C4-2B (cell line): ENCODE data around the gene RNPS1.

Source experiments
- H3K27ac ChIP-seq: fragments of 450-650 bp; 2 replicates; pipeline ENCODE4 v1.5.1; 2017
- ZFX ChIP-seq: fragments of 450-650 bp; IDR thresholded peaks from 2 replicates; pipeline ENCODE4 v1.6.1; 2017
- TF ChIP-seq, protein P1 (sequence below): fragments of 450-650 bp; conservative IDR thresholded peaks from 2 replicates; pipeline ENCODE4 v1.5.1; 2017; ENCODE audit warnings: mild to moderate bottlenecking

RNPS1 gene

DNA sequence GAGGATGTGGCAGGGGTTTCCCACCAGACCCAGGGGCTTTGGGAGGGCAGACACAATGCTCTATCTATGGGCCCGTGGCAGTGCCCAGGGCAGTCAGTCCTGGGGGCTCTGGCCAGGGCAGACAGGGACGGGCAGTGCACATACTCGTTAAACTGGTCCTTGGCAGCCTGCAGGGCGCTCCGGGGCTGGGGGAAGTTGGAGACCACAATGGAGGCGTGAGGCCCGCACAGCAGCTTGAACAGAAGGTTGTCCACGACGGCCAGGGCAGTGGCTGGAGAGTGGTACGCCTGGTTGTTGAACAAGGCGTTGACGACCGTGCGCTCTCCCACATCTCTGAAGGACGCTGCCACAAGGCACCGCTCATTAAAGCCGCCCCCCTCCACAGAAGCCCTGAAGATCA, 18.6 kb upstream of the RNPS1 start:
- H3K27ac ChIP-seq = no peak overlapping the region
- TF ChIP-seq, protein P1, sequence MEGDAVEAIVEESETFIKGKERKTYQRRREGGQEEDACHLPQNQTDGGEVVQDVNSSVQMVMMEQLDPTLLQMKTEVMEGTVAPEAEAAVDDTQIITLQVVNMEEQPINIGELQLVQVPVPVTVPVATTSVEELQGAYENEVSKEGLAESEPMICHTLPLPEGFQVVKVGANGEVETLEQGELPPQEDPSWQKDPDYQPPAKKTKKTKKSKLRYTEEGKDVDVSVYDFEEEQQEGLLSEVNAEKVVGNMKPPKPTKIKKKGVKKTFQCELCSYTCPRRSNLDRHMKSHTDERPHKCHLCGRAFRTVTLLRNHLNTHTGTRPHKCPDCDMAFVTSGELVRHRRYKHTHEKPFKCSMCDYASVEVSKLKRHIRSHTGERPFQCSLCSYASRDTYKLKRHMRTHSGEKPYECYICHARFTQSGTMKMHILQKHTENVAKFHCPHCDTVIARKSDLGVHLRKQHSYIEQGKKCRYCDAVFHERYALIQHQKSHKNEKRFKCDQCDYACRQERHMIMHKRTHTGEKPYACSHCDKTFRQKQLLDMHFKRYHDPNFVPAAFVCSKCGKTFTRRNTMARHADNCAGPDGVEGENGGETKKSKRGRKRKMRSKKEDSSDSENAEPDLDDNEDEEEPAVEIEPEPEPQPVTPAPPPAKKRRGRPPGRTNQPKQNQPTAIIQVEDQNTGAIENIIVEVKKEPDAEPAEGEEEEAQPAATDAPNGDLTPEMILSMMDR = no peak
- TF ChIP-seq ZFX = no peak

DNA sequence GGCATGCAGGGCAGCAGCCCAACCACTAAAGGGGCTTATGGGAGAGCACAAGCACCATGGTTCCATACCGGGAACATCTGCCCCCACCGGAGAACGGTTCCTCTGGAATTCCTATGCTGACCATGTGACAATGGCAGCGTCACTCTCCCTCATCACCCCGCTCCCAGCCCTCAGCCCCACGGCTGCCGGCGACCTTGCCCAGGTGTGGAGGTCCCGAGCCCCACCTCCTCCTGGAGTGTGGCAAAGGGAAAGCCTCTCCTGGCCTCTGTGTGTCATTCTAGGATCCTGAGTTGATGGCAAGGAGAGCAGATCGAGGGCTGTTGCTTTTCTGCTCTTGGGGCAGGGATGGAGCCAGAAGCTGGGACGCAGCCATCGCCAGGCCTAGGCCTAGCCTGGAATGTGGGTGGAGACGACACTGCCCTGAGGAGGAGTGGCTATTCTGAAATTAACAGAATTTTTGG, 17.8 kb upstream of the RNPS1 start:
- no peak overlapping the region for H3K27ac ChIP-seq
- TF ChIP-seq, protein P1 = no peak
- TF ChIP-seq ZFX = no peak

DNA sequence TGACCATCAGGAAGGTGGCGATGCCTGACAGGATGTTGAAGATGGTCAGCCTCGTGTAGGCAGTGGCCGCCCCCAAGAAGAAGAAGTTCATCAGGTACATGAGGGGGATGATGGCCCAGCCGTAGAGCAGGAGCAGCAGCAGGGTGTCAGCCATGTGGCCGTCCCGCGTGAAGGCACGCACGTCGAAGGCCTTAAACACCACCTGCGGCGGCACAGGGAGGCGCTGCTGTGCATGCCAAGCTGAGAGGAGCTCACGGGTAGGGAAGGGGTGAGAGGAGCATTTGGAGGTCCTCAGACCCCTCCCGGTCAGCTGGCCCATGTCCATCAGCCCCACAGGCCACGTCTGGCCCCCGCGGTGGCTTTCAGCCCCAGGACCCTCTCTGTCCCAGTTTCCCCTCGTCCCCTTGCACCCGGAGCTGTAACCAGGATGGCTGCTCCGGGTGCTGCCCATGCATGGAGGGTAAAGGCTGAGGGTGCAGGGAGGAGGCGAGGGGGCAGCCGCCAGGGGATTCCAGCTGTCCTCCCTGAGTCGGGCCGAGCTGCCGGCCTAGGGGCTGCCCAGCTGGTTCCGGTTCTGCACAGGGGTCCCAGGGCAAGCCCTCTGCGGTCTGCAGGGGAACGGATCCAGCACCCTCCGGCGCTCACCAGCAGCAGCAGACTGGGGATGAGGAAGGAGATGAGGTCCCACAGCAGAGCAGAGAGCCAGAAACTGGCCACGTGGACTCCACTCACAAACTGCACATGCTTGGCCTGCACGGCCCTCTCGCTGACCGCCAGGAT, 17.1 kb upstream of the RNPS1 start:
- TF ChIP-seq, protein P1 = no peak
- H3K27ac ChIP-seq = no peak overlapping the region

DNA sequence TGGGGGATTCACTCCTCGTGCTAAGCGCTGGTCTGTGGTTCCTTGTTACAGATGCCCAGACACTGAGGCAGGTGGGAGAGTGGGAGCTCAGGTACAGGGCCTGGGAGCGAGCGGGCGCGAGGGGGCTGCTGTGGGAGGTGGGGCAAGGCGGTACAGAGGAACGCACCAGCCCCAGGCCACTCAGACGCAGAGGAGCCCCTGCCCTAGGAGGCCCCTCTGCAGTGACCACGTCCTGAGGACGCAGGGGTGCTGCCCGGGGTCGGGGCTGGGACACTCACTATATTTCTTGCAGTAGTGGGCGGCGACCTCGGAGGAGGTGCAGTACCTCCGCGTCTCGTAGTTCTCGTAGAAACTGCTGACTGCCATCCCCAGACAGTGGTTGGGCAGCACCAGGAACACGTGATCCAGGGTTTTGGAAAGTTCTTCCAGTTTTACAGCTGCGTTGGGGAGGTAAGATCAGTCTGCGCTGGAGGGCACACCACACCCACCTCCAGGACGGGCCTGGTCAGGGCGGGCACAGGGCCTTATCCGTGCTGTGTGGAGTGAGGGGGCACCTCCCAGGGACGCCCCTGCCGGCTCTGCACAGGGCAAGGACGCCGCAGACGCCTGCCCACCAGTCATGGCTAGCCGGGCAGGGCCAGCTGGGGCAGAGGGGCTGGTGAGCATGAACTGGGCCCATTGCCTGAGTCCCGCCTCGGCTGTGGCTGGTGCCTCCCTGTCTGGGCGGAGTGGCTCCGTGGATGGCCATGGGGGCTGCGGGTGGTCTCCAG, 16.3 kb upstream of the RNPS1 start:
- TF ChIP-seq, protein P1 = no peak
- TF ChIP-seq ZFX = no peak
- no peak overlapping the region for H3K27ac ChIP-seq

DNA sequence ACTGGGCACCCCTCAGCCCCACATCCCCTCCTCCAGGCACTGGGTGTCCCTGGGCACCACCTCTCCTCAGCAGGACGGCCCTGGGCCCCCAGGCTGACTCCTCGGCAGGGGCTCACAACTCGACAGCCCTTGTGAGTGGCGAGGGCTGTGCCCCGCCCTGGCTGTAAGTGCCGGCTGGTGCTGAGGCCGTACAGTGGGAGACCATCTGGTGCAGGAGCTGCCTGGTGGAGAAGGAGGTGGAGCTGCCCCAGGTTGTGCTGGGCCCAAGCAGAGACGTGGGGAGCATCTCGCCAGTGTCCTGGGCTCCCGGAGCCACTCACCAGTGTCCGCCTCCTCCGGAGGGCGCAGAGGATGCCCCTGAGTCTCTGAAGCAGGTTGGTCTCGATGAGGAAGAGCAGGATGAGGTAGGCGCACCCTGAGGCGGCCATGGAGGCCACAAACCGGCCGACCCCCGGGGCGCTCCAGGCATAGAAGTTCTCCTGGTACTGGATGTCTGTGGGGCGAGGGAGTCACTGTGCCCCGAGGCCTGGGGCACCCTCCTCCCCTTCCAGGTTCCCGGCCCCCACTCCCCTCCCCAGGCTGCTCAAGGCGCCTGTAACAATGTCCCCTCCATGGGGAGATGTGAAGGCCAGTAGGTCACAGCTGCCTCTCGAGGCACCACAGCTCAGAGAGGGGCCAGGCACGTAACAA, 15.1 kb upstream of the RNPS1 start:
- TF ChIP-seq, protein P1 = no peak
- TF ChIP-seq ZFX = no peak
- no peak overlapping the region for H3K27ac ChIP-seq

DNA sequence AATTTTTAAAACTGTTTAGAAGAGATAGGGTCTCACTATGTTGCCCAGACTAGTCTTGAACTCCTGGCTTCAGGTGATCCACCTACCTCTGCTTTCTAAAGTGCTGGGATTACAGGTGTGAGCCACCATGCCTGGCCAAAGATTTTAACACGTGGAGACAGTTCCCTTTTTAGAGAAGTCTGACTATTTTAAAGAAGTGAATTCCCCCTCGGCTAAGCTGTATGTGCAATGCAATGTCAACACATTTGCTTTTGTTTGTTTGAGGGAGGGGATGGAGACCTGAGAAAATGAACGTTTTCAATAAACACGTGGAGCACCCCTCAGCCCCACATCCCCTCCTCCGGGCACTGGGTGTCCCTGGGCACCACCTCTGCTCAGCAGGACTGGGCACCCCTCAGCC, 14.3 kb upstream of the RNPS1 start:
- H3K27ac ChIP-seq = no peak overlapping the region
- TF ChIP-seq, protein P1 = no peak
- TF ChIP-seq ZFX = no peak
